Panc1 (cell line): Measurements from ENCODE around the gene MLX. TPM values are rescaled to one million over a fixed set of nuclear protein-coding genes. Genes with fewer than 3 reads are reported as not detected.

ENCODE experiments used
- ATAC-seq: fragments of 200-7000 bp; cut with Tn5 transposase; 2 replicates; pipeline ENCODE4 v1.9.1; 2020; ENCODE audit warnings: mild to moderate bottlenecking, moderate library complexity
- BruUV-seq: library from RNA; stranded (reverse); fragments of 400-500 nt; replicated peaks from 2 replicates; lab custom pipeline; 2021; lab: Mats Ljungman, UMichigan
- CTCF ChIA-PET: fragments of 300-600 bp; sonication (Branson Sonifier 250); formaldehyde crosslinking; loops from one replicate; lab custom pipeline; 2022; ENCODE audit warnings: antibody characterized with exemption; lab: Charles Lee
- POLR2A ChIA-PET: fragments of 300-600 bp; sonication (Branson Sonifier 250); formaldehyde crosslinking; loops from one replicate; lab custom pipeline; 2022; ENCODE audit warnings: antibody characterized with exemption; lab: Charles Lee
- DNase-seq: peaks from one replicate; pipeline ENCODE4 v3.0.0-alpha.2; 2010; ENCODE audit warnings: low read depth, low spot score
- H3K27ac ChIP-seq: 2 replicates; pipeline ENCODE4 v1.5.1; 2011; ENCODE audit warnings: mild to moderate bottlenecking, low read length, inconsistent platforms
- H3K27me3 ChIP-seq: fragments of 200-500 bp; sonication (Bioruptor generic); 2 replicates; pipeline ENCODE4 v1.6.0; 2014; ENCODE audit warnings: low read length, inconsistent platforms; ENCODE audit not compliant: control insufficient read depth, insufficient read depth
- H3K36me3 ChIP-seq: fragments of 200-500 bp; sonication (Bioruptor generic); 2 replicates; pipeline ENCODE4 v1.5.1; 2014; ENCODE audit warnings: inconsistent platforms, mild to moderate bottlenecking, low read length, moderate library complexity; ENCODE audit not compliant: control insufficient read depth, insufficient read depth
- H3K4me1 ChIP-seq: 2 replicates; pipeline ENCODE4 v1.5.1; 2011; ENCODE audit warnings: inconsistent platforms, mild to moderate bottlenecking, low read length, moderate library complexity; ENCODE audit not compliant: control insufficient read depth, insufficient read depth
- H3K4me3 ChIP-seq, 2 experiments: 2 replicates each; pipeline ENCODE4 v1.5.1; 2011 to 2012; ENCODE audit warnings: low read depth in 2 of 2, low read length in 2 of 2, mild to moderate bottlenecking in 2 of 2, inconsistent platforms in 1 of 2, moderate library complexity in 1 of 2
- H3K9me3 ChIP-seq: fragments of 200-500 bp; sonication (Bioruptor generic); 2 replicates; pipeline ENCODE4 v1.5.1; 2014; ENCODE audit warnings: low read depth, mild to moderate bottlenecking, inconsistent platforms, low read length, moderate library complexity; ENCODE audit not compliant: control insufficient read depth, insufficient read depth
- POLR2AphosphoS5 ChIP-seq: IDR thresholded peaks from 2 replicates; pipeline ENCODE4 v1.6.1; 2012; ENCODE audit warnings: mild to moderate bottlenecking, low read depth, low read length, moderate library complexity
- SIN3A ChIP-seq: IDR thresholded peaks from 2 replicates; pipeline ENCODE4 v1.6.1; 2012; ENCODE audit warnings: low read depth, mild to moderate bottlenecking, low read length, moderate library complexity, borderline replicate concordance; ENCODE audit not compliant: insufficient read depth
- TCF7L2 ChIP-seq: IDR thresholded peaks from 2 replicates; pipeline ENCODE4 v1.6.1; 2011; ENCODE audit warnings: mild to moderate bottlenecking, low read depth, low read length, inconsistent platforms
- in situ Hi-C: cut with HindIII; loops from 2 replicates; pipeline ENCODE4 v1.10.0; 2016; ENCODE audit warnings: low sequenced_read_pairs, low pct_unique_long_range_greater_than_20kb
- intact Hi-C: fragments of 100-400 bp; cut with micrococcal nuclease; formaldehyde crosslinking; loops from one replicate; pipeline ENCODE4 v1.10.0; 2022; ENCODE audit not compliant: unreplicated experiment
- total RNA-seq: library from RNA; stranded (reverse); gene quantifications from one replicate; pipeline ENCODE4 v1.2.1, GENCODE V29; 2021; ENCODE audit not compliant: unreplicated experiment
- TF ChIP-seq, protein P1 (sequence below): fragments of 450-650 bp; IDR thresholded peaks from 2 replicates; pipeline ENCODE4 v1.5.1; 2017; ENCODE audit warnings: mild to moderate bottlenecking
- TF ChIP-seq, protein P2 (sequence below), 2 experiments: IDR thresholded peaks; 2 replicates each; pipeline ENCODE4 v1.6.1; 2011 to 2012; ENCODE audit warnings: low read depth in 2 of 2, control low read depth in 1 of 2, low read length in 1 of 2, mild to moderate bottlenecking in 1 of 2, moderate library complexity in 1 of 2; ENCODE audit not compliant: insufficient read depth in 1 of 2

MLX gene
- total RNA-seq, 1 experiment from 2014 or later = 35.8 TPM

DNA sequence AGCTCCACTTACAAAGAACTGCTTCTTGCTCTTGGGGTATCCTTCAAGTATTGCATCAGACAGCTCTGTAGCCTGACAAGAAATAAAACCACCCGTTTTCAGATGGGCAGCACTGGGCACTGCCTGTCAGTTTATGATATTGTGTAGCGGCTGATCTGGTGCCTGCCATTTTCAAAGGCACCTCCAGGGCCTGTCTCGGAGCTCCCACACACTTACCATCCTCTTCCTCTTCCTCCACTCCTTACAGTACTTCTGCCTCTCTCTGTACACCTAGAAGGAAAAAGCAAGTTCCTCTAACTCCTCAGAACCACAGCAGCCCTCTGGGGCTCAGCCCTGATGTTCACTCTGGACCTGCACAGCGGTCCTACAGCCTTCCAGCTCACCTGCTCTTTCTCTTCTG, 6.2 kb downstream of the MLX start:
- Histone ChIP-seq H3K4me3 (no peak overlapping the region), H3K36me3 (peaks cover 5% of the 10 kb centered on the region), H3K4me1 (peaks cover 28% of the 10 kb centered on the region), H3K9me3 (no peaks in the 10 kb centered on the region), H3K27me3 (no peaks in the 10 kb centered on the region), H3K27ac (peak overlapping the region; percentile 44; the same call in 1 of the 2 replicates)
- ChIA-PET CTCF (no interaction called here), POLR2A (no interaction called here)
- no TSS peak for BruUV-seq
- intact Hi-C loops = no loop called here
- DNase-seq (no peak), ATAC-seq (no peak)
- TF ChIP-seq SIN3A (no peak), TCF7L2 (no peak)
- TF ChIP-seq, protein P1, sequence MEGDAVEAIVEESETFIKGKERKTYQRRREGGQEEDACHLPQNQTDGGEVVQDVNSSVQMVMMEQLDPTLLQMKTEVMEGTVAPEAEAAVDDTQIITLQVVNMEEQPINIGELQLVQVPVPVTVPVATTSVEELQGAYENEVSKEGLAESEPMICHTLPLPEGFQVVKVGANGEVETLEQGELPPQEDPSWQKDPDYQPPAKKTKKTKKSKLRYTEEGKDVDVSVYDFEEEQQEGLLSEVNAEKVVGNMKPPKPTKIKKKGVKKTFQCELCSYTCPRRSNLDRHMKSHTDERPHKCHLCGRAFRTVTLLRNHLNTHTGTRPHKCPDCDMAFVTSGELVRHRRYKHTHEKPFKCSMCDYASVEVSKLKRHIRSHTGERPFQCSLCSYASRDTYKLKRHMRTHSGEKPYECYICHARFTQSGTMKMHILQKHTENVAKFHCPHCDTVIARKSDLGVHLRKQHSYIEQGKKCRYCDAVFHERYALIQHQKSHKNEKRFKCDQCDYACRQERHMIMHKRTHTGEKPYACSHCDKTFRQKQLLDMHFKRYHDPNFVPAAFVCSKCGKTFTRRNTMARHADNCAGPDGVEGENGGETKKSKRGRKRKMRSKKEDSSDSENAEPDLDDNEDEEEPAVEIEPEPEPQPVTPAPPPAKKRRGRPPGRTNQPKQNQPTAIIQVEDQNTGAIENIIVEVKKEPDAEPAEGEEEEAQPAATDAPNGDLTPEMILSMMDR = no peak
- in situ Hi-C loops = no loop called here

DNA sequence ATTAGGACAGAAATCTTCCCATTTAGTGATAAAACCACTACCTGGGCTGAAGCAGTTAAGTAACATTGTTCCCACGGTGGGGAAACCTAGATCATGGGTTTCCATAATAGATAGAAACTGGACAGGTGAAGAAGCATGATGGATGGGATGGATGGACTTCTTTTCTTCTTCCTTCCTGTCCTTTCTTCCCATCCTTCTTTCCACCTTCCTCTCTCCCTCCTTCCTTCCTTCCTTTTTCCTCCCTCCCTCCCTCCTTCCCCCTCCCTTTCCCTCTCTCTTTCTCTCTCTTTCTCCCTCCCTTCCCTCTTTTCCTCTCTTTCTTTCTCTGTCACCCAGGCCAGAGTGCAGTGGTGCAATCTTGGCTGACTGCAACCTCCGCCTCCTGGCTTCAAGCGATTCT, 7.6 kb downstream of the MLX start:
- H3K36me3 ChIP-seq = peaks cover 5% of the 10 kb centered on the region
- peaks cover 25% of the 10 kb centered on the region for H3K4me1 ChIP-seq
- no peak for TF ChIP-seq POLR2AphosphoS5
- TF ChIP-seq, protein P2, sequence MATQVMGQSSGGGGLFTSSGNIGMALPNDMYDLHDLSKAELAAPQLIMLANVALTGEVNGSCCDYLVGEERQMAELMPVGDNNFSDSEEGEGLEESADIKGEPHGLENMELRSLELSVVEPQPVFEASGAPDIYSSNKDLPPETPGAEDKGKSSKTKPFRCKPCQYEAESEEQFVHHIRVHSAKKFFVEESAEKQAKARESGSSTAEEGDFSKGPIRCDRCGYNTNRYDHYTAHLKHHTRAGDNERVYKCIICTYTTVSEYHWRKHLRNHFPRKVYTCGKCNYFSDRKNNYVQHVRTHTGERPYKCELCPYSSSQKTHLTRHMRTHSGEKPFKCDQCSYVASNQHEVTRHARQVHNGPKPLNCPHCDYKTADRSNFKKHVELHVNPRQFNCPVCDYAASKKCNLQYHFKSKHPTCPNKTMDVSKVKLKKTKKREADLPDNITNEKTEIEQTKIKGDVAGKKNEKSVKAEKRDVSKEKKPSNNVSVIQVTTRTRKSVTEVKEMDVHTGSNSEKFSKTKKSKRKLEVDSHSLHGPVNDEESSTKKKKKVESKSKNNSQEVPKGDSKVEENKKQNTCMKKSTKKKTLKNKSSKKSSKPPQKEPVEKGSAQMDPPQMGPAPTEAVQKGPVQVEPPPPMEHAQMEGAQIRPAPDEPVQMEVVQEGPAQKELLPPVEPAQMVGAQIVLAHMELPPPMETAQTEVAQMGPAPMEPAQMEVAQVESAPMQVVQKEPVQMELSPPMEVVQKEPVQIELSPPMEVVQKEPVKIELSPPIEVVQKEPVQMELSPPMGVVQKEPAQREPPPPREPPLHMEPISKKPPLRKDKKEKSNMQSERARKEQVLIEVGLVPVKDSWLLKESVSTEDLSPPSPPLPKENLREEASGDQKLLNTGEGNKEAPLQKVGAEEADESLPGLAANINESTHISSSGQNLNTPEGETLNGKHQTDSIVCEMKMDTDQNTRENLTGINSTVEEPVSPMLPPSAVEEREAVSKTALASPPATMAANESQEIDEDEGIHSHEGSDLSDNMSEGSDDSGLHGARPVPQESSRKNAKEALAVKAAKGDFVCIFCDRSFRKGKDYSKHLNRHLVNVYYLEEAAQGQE (IDR thresholded peaks at IDR 0.05; ENCODE audit: insufficient read depth in 1 of 2, low read depth in 2 of 2, low read length in 1 of 2) = no peak
- no peak for TF ChIP-seq TCF7L2
- TF ChIP-seq SIN3A = no peak
- TF ChIP-seq, protein P1 = no peak
- H3K9me3 ChIP-seq = no peaks in the 10 kb centered on the region
- ATAC-seq = no peak
- H3K27ac ChIP-seq = no peak overlapping the region
- CTCF ChIA-PET = no interaction called here
- no TSS peak for BruUV-seq
- H3K4me3 ChIP-seq = no peak overlapping the region
- no peak for DNase-seq
- no peaks in the 10 kb centered on the region for H3K27me3 ChIP-seq
- POLR2A ChIA-PET = interaction anchor here (0.7 kb wide), 1 partner anchor 25 kb away, joined by 5 read pairs; no protein-coding TSS in a partner anchor
- in situ Hi-C loops (no loop called here), intact Hi-C loops (no loop called here)
